Mesodermal cell (in vitro differentiated cells): Measurements from ENCODE around the gene OPHN1. TPM values are rescaled to one million over a fixed set of nuclear protein-coding genes. Genes with fewer than 3 reads are reported as not detected.

ENCODE experiments used
- H3K27ac ChIP-seq: 2 replicates; pipeline ENCODE4 v1.7.0; 2013; ENCODE audit warnings: mild to moderate bottlenecking, low read depth, low read length, moderate library complexity; ENCODE audit not compliant: severe bottlenecking
- H3K36me3 ChIP-seq: 2 replicates; pipeline ENCODE4 v1.7.1; 2013; ENCODE audit warnings: mild to moderate bottlenecking, low read length, moderate library complexity; ENCODE audit not compliant: control insufficient read depth, insufficient read depth
- H3K4me1 ChIP-seq: one replicate; pipeline ENCODE4 v1.7.1; 2013; ENCODE audit warnings: mild to moderate bottlenecking, low read length; ENCODE audit not compliant: insufficient read depth, control insufficient read depth, poor library complexity, severe bottlenecking
- H3K4me3 ChIP-seq: 2 replicates; pipeline ENCODE4 v1.7.0; 2013; ENCODE audit warnings: low read length, control low read depth, mild to moderate bottlenecking; ENCODE audit not compliant: insufficient read depth, poor library complexity, severe bottlenecking; ENCODE audit errors: extremely low read depth
- H3K9me3 ChIP-seq: 2 replicates; pipeline ENCODE4 v1.7.1; 2013; ENCODE audit warnings: mild to moderate bottlenecking, low read length, moderate library complexity; ENCODE audit not compliant: control insufficient read depth
- WGBS, 2 experiments: methylation state at CpG; one replicate each; pipeline ENCODE4 v1.1.5; 2013; ENCODE audit warnings: missing lambda C conversion rate in 2 of 2; ENCODE audit not compliant: insufficient coverage in 2 of 2; 5-methylcytosine and 5-hydroxymethylcytosine counted together
- polyA plus RNA-seq, 2 experiments: library from polyadenylated mRNA; stranded (reverse); fragments of 50-300 nt; gene quantifications; one replicate each; pipeline ENCODE4 v1.2.3, GENCODE V29; 2013

Gene OPHN1
- 2.0 TPM for polyA plus RNA-seq (2013, experiment 1 of 2)
- 3.4 TPM for polyA plus RNA-seq (2013, experiment 2 of 2)

- H3K9me3 ChIP-seq, result no peaks in the 10 kb centered on the region
- H3K27ac ChIP-seq, result peak within 1 kb of the TSS; percentile 23
- H3K36me3 ChIP-seq, result no peaks in the 10 kb centered on the region
- WGBS, 2 experiments, result 0% methylated on average over 8 to 17 of the region's 57 CpGs
- H3K4me1 ChIP-seq, result no peaks in the 10 kb centered on the region
- peak within 1 kb of the TSS; percentile 48 for H3K4me3 ChIP-seq
These were observed at the start of gene OPHN1 for GRCh38 chrX:68433155-68433980. OPHN1 (minus strand) TSS chrX:68433495; CDS start chrX:68433020, 475 bp downstream.

DNA sequence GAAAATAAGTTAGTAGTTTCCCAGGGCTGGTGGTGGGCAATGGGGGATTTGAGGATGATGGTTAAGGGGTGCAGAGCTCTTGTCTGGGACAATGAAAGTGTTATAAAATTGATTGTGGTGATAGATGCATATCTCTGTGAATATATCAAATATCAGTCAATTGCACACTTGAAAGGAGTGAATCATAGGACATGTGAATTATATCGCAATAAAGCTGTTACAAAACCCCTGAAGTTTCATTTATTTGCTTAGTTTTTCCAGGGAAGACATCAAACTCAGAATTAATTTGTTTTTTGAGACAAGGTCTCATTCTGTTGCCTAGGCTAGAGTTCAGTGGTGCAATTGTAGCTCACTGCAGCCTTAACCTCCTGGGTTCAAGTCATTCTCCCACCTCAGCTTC lies 47.7 kb upstream of the OPHN1 start:
- Histone ChIP-seq H3K4me3 (no peak overlapping the region), H3K36me3 (no peaks in the 10 kb centered on the region), H3K4me1 (no peaks in the 10 kb centered on the region), H3K27ac (no peak overlapping the region), H3K9me3 (no peaks in the 10 kb centered on the region)
- WGBS, 2 experiments, result no CpG with 5 or more reads among the region's 1 CpG

DNA sequence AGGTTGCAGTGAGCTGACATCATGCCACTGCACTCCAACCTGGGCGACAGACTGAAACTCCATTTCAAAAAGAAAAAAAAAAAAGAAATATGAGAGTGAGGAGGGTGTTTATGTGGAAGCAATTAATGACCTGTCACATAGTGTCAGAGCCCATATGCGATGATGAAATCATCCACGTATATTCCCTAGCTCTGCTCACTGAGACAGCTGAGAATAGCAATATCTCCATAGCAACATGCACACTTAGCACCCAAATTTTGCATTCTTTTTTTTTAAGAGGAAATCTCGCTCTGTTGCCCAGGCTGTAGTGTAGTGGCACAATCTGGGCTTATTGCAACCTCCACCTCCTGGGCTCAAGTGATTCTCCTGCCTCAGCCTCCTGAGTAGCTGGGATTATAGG lies 31.5 kb upstream of the OPHN1 start:
- Histone ChIP-seq H3K4me3 (no peak overlapping the region), H3K27ac (no peak overlapping the region), H3K36me3 (no peaks in the 10 kb centered on the region), H3K9me3 (no peaks in the 10 kb centered on the region), H3K4me1 (no peaks in the 10 kb centered on the region)
- WGBS, 2 experiments, result 70 to 80% methylated on average over 1 to 2 of the region's 4 CpGs

GRCh38 chrX:68463880-68464279 lies 30.6 kb upstream of the OPHN1 start:
- no peaks in the 10 kb centered on the region for H3K36me3 ChIP-seq
- WGBS, 2 experiments, result no CpG with 5 or more reads among the region's 1 CpG
- no peak overlapping the region for H3K27ac ChIP-seq
- H3K4me1 ChIP-seq, result no peaks in the 10 kb centered on the region
- no peak overlapping the region for H3K4me3 ChIP-seq
- no peaks in the 10 kb centered on the region for H3K9me3 ChIP-seq

- Histone ChIP-seq H3K4me3 (no peak overlapping the region), H3K36me3 (no peaks in the 10 kb centered on the region), H3K9me3 (no peaks in the 10 kb centered on the region), H3K4me1 (no peaks in the 10 kb centered on the region), H3K27ac (no peak overlapping the region)
- WGBS, 2 experiments, result 100% methylated on average over 1 of the region's 8 CpGs; no CpG with 5 or more reads in 1 of the 2 experiments
These were observed 29.4 kb upstream of the OPHN1 start for GRCh38 chrX:68462653-68463052.

- WGBS, 2 experiments, result 91% methylated on average over 6 of the region's 8 CpGs; no CpG with 5 or more reads in 1 of the 2 experiments
- no peaks in the 10 kb centered on the region for H3K36me3 ChIP-seq
- H3K9me3 ChIP-seq, result no peaks in the 10 kb centered on the region
These were observed 28.9 kb upstream of the OPHN1 start for GRCh38 chrX:68462197-68462596.

DNA sequence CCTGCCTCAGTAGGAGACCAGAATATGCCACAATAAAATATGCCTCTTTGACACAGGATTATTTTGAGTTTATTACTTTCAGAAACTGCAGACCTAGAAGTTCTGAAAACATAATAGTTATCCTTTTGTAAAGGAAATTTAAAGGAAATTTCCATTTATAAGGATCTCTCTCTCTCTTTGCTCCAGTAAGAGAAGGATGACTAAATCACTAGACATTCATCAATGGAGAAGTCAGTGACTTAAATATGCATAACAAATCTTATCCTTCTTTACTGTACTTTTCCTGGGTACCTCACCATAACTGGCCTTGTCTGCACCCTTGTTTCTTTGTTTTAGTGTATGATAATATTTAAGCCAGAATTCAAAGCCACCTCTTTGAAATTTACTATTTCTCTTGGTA lies 28.3 kb upstream of the OPHN1 start:
- Histone ChIP-seq H3K36me3 (no peaks in the 10 kb centered on the region), H3K4me3 (no peak overlapping the region), H3K9me3 (no peaks in the 10 kb centered on the region), H3K4me1 (no peaks in the 10 kb centered on the region), H3K27ac (no peak overlapping the region)

More at GRCh38 chrX:68462197-68462596, 28.9 kb upstream of the OPHN1 start:
- H3K4me3 ChIP-seq, result no peak overlapping the region
- no peak overlapping the region for H3K27ac ChIP-seq
- H3K4me1 ChIP-seq, result no peaks in the 10 kb centered on the region

- no peak overlapping the region for H3K4me3 ChIP-seq
- no peaks in the 10 kb centered on the region for H3K4me1 ChIP-seq
- no peaks in the 10 kb centered on the region for H3K9me3 ChIP-seq
- WGBS, 2 experiments, result 93 to 100% methylated on average over 1 to 5 of the region's 6 CpGs
- H3K36me3 ChIP-seq, result no peaks in the 10 kb centered on the region
- H3K27ac ChIP-seq, result no peak overlapping the region
These were observed 27.8 kb upstream of the OPHN1 start for GRCh38 chrX:68461093-68461492.

GRCh38 chrX:68455151-68455510 lies 21.8 kb upstream of the OPHN1 start:
- Histone ChIP-seq H3K36me3 (no peaks in the 10 kb centered on the region), H3K4me3 (no peak overlapping the region), H3K27ac (no peak overlapping the region), H3K4me1 (no peaks in the 10 kb centered on the region), H3K9me3 (no peaks in the 10 kb centered on the region)
- no CpG with 5 or more reads among the region's 4 CpGs for WGBS, 2 experiments

DNA sequence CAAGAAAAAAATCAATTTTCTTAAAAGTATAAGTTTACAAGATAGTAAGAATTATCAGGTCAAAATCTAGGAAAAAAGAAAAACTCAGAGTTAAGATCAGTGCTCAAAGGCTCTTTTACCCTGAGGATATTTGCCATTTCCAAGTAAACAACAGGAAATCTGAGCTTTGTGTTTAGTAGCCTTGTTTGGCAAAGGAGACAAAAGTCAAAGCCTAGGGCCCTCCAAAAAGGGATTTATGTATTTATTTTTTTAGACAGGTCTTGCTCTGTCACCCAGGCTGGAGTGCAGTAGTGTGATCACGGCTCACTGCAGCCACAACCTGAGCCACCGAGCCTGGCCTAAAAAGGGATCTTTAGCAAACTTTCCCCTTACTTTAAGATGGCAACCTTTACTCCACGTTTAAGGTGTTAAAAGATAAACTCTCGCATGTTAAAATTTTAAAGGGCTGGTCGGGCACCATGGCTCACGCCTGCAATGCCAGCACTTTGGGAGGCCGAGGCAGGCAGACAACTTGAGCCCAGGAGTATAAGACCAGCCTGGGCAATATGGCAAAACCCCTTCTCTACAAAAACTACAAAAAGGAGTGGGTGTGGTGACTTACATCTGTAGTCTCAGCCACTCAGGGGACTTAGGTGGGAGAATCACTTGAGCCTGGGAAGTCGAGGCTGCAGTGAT lies 21.3 kb upstream of the OPHN1 start:
- Histone ChIP-seq H3K27ac (no peak overlapping the region), H3K4me3 (no peak overlapping the region), H3K36me3 (no peaks in the 10 kb centered on the region), H3K9me3 (no peaks in the 10 kb centered on the region), H3K4me1 (no peaks in the 10 kb centered on the region)
- WGBS, 2 experiments, result no CpG with 5 or more reads among the region's 8 CpGs

DNA sequence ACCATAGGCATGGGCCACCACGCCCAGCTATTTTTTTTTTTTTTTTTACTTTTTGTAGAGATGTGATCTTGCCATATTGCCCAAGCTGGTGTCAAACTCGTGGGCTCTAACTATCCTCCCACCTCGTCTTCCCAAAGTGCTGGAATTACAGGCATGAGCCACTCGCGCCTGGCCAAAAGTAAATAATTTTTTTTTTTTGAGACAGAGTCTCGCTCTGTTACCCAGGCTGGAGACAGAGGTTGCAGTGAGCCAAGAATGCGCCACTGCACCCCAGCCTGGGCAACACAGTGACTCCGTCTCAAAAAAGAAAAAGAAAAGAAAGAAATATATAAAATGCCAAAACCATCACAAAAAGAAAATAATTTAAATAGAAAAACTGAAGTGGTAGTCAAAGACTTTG lies 18.4 kb upstream of the OPHN1 start:
- no peaks in the 10 kb centered on the region for H3K4me1 ChIP-seq
- WGBS, 2 experiments, result no CpG with 5 or more reads among the region's 8 CpGs

More for the DNA sequence above, 18.4 kb upstream of the OPHN1 start:
- no peak overlapping the region for H3K4me3 ChIP-seq
- no peak overlapping the region for H3K27ac ChIP-seq
- no peaks in the 10 kb centered on the region for H3K9me3 ChIP-seq
- H3K36me3 ChIP-seq, result no peaks in the 10 kb centered on the region
